HG03045 (cell line): Measurements from ENCODE around the gene CD109.
"Not testable (repeated sequence)": the region's sequence is repeated elsewhere in the genome, so short reads cannot be mapped to it uniquely, and the experiment has no call there.

ENCODE experiments used
- ATAC-seq: cut with Tn5 transposase; IDR thresholded peaks from one replicate; pipeline ENCODE4 v1.9.1; 2021; ENCODE audit warnings: mild to moderate bottlenecking, moderate library complexity; ENCODE audit not compliant: unreplicated experiment

Gene CD109

DNA sequence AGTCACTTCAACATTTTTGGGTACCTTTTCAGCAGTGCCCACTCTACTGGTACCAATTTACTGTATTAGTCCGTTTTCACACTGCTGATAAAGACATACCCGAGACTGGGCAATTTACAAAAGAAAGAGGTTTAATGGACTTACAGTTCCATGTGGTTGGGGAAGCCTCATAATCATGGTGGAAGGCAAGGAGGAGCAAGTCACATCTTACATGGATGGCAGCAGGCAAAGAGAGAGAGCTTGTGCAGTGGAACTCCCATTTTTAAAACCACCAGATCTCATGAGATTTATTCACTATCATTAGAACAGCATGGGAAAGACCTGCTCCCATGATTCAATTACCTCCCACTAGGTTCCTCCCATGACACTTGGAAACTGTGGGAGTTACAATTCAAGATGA, 12.4 kb upstream of the CD109 start:
- ATAC-seq = not testable (repeated sequence)

DNA sequence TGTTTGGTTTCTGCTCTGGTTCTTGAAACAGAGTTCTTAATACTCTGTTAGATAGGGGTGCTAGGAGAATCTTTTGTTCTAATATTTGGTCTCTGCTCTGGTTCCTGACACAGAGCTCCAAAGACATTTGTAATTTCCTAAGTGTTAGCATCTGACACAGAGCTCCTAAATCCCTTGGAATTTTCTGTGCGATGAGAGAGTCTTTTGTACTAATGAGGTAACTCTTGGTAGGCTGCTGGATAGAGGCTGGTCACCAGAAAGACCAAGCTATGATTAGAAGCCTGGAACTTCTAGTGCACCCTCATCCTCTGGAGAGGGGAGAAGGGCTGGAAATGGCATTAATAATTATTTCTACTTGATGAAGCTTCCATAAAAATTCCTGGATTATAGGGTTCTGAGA, 7.7 kb upstream of the CD109 start:
- no peak for ATAC-seq

DNA sequence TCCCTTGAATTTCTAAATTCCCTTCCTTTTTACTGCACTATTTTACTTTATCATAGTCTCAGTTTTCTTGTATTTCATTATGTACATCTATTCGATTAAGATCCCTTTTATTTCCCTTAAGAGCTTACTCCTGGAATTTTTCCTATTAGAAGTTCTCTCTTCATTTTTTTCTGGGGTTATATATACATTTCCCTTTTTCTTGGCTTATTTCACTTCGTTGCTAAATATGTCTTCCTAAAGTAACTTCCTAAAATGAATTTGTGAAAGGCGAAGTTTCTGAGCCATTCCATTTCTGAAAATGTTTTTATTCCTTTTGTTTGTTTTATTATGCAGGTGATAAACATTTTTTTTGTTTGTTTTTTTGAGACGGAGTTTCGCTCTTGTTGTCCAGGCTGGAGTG, 5.9 kb upstream of the CD109 start:
- no peak for ATAC-seq

DNA sequence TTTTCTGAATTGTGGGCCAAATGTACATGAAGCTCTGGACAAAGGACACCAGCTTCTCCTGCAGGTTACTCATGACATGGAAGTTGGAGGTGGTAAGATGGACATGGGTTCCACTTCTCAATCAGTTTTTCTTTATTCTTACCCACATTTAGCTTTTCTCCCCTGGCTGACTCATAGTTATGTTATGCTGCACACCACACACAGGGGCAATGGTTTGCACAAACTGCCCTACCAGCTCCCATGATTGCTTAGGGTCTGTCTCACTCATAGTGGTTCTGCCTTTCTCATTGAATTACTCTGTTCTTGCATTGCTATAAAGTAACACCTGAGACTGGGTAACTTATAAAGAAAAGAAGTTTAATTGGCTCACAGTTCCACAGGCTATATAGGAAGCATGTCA, 4.5 kb upstream of the CD109 start:
- no peak for ATAC-seq

DNA sequence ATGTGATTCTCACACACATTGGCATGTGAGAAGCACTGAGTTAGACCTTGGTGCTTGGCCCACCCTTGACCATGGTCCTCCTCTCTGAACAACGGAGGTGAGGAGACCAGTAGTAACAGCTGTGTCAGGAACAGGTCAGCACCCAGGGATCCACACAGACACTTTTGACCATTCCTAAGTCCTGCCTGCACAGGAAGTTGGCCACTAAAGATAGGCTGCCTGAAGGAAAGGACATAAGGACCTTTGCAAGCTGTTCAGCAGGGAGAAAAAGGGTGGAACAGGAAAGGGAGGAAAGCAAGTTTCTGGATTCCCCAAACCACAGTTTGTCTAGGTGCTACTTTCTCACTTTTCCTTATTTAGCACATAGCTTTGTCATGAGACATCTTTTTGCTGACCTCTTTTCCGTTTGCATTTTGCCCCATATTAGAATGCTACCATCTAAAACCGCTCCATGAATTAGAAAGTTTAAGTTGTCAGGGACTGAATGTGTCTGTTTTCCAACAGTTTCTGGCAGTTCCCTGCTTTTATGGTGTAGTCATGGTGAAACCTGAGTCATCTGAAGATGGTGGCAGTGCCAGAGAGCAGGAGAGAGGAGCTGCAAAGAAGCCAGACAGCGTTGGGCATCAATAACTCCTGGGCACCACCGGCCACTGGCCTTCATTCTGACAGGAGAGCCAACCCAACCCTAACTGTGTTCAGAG, 1.1 kb upstream of the CD109 start:
- ATAC-seq = no peak

DNA sequence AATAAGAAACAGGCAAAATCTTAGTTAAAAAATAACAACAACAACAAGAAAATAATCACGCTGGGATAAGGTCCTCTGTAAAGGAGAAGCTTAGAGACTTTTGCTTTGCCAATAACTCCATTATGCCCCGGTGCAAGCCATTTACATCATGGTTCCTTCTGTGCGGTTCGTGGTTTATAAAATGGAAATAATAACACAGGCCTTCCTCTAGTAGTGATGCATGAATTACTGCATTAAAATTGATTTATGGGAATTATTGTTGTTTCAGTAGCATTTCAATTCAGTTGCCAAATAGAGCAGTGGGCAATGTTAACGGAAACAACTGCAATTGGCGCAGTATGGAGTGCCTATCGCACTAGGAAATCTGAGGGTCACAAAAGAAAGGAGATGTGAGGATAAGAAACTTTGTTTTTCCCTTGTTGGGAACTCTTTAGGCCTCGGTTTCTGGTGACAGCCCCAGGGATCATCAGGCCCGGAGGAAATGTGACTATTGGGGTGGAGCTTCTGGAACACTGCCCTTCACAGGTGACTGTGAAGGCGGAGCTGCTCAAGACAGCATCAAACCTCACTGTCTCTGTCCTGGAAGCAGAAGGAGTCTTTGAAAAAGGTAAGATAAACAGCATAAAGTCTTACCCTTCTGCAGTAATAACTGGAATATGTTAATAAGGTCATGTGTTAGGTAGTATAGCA, 1.1 kb downstream of the CD109 start:
- ATAC-seq = no peak

DNA sequence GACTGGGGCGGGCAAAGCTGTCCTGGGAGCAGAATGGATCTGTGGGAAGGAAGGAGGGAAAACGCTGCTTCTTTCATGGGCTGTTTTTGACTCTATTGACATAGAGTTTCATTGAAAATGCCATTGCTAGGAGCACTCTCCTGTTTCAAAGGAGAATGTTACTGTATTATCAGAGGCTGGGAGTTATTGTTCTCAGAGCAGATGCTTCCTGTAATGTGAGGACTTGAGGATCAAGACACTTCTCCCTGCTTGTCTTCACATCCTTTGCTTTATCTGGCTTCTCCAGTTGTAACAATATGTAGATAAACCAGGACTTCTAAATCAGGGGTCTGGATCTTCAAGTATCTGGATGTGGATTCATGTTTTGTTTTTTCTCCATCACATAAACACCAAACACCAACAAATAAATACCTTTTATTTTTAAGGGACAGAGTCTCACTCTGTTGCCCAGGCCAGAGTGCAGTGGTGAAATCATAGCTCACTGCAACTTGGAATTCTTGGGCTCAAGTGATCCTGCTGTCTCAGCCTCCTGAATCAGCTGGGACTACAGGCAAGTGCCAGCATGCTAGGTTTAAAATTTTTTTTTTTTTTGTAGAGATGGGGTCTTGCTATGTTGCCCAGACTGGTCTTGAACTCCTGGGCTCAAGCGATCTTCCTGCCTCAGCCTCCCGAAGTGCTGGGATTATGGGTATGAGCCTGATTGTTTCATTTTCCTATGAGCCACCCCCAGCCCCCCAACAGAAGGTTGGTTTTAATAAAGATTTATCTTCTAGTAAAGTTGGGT, 3.9 kb downstream of the CD109 start:
- no peak for ATAC-seq

DNA sequence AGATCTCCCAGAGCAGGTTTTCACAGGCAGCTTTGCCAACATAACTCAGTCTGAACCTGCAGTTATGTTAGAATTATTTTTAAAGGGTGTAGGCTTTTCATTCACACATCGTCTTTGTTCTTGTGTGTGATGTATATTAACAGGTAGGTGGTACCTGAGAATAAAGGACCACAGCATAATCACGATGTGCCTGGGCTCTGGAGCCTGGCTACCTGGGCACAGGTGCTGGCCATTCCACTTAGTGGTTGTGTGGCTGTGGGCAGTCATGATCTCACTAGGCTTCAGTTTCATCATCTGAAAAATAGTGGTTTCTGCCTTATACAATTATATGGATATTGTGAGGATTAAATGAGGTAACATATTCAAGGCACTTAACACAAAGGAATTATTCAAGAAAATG, 6.4 kb downstream of the CD109 start:
- no peak for ATAC-seq

DNA sequence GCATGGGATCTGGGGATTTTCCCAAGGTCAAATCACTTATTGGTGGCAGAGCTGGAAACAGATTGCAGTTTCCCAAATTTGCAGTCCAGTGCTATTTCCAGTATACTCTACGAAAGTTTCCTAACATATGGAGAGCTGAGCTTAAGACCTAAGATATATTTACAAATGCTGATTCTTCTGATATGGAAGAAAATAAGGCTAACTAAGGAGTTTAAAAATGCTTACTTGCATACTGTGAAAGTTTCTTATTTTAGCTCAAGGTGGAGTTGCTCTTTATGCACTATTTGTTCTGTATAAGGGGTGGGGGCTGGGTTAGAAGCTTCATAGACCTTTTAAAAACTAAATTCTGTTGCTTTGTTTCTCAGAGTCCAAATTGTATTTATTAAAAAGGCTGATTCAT, 7.5 kb downstream of the CD109 start:
- no peak for ATAC-seq

DNA sequence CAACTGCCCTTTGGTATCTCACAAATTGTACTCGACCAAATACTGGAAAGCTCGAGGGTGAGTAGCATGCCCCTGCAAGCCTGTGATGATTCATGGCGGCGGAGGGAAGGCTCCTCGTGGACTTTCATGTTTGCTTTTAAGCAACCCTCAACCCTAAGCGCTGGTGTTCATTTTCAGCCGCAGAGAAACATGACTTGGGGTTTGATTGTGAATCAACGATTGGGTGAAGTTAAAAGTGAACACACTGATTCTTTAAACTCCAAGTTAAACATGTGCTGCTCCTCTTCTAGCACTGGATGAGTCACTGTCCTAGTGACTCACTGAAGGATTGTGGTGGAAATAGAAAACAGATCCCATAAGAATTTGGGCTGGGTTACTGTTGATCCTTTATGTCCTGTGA, 8.3 kb downstream of the CD109 start:
- no peak for ATAC-seq

DNA sequence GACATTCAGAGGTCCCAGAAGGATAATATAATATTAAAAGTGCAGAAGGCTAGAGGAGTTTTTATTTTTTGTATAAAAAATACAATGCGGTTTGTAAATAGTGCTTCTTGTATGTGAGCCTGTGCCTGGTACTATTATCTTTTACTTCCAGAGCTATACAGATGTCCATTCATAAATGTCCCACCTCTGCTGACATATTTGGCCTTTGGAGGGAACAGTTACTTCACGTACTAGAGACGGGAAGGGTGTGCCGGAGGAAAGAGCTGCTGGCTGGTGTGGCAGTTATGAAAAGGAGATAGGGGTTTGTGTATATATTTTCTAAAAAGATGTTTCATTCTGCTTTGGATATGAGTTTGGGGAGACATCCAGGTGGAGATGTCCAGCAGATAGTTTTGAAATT, 8.8 kb downstream of the CD109 start:
- no peak for ATAC-seq

DNA sequence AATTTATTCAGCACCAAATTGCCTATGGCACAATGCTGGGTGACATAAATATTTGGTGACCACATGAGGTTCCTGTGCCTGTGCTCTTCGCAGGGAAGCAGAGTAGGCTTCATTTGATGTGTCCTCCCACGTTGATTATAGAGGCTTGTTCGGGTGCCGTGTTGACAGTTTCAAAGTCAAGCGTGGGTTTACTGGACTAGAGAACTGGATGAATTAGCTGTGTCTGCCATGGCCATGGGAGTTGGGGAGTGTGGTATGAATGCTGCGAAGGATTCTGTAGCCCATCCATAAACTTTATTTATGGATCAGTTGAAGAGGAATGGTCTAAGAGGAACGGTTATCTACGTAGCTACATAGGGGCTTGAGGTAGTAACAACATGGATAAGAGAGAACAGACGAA, 11.0 kb downstream of the CD109 start:
- no peak for ATAC-seq

DNA sequence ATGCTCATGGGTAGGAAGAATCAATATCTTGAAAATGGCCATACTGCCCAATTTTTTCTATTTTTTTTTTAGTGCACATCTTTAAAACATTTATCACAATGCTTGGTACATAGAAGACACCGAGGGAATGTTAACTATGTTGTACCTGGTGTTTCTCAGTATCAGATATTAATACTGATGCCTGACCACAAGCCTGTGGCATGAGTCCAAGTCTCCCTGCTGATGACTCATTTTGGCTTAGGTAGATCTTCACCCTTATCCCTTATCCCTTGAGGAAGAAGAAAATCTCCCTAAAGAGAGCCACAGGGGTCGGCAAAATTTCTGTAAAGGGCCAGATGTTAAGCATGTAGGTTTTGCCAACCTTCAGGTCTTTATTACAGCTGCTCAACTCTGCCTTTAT, 14.5 kb downstream of the CD109 start:
- ATAC-seq = no peak

DNA sequence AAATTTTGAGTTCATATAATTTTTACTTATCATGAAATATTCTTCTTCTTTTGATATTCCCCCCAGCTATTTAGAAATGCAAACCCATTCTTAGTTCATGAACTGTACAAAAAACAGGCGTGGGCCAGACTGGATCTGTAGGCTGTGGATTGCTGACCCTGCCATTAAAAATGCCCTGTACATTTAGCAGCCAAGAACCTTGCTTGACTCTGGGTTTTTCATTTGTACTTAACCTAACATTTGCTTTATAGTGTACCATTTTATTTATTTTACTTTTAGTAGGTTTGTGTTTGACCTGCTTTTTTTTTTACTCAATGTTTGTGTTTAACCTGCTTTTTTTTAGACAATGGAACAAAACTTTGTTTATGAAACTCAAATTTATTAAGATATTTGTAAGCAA, 14.9 kb downstream of the CD109 start:
- no peak for ATAC-seq

DNA sequence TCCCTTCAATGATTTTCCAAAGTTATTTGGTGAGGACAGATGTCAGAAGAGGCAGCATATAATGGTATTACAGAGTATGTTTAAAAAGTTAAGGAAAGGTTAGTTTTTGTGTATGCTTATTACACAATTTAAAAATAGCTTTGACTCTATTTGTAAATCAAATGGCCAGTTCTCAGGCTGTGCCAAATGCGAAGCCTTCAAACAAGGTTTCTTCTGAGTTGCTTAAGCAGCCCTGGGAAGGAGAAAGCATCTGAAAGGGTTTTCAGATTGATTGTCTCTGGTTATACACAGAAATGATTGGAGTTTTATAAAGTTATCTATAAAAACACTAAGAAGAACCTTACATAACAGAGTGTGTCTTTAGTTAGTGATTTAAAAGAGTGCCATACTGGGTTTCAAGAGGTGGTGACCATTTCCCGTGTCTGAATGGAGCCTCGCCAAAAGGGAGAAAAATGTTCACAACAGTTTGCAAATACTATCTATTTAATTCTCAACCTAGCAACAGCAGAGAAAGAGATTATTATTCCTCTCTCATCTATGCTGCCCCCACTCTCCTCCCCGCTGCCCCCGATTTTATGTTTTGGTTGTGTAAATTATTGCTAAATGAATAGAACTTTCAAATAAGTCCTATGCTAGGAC, 16.7 kb downstream of the CD109 start:
- ATAC-seq = no peak

DNA sequence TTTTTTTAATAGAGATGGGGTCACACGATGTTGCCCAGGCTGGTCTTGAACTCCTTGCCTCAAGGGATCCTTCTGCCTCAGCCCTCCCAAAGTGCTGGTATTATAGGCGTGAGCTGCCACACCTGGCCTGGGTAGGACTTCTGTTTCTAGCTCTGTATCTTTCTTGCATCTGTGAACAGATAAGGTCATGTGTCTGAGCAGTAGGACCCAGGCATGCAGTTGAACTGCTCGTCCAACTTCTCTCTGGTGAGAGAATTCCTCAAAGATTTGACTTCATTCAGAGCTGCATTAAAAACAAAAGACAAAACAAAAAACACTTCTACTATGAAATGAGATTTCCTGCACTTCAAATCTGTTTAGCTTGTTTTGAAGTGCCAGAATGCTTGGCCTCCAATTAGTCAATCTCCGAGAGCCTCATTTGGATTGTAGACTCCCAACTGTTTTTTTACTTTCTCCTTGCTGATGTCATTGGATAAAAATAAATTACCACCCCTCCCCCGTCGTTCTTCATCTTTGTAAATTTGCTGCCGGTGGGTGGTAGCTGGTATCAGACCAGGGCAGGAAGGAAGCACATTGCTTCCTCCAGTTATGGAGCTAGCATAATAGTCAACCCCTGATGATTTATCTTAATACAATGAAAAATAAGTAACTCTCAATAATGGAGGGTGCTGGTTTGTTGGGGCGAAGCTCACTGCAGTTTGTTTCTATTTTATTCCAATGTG, 17.6 kb downstream of the CD109 start:
- ATAC-seq = no peak

DNA sequence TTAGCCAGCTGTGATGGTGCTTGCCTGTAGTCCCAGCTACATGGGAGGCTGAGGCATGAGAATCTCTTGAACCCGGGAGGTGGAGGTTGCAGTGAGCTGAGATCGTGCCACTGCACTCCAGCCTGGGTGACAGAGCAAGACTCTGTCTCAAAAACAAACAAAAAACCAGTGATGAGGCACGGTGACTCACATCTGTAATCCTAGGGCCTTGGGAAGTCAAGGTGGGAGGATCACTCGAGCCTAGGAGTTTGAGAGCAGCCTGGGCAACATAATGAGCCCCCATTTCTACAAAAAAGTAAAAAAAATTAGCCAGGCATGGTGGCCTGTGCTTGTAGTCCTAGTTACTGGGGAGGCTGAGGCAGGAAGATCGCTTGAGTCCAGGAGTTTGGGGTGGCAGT, 19.1 kb downstream of the CD109 start:
- not testable (repeated sequence) for ATAC-seq

DNA sequence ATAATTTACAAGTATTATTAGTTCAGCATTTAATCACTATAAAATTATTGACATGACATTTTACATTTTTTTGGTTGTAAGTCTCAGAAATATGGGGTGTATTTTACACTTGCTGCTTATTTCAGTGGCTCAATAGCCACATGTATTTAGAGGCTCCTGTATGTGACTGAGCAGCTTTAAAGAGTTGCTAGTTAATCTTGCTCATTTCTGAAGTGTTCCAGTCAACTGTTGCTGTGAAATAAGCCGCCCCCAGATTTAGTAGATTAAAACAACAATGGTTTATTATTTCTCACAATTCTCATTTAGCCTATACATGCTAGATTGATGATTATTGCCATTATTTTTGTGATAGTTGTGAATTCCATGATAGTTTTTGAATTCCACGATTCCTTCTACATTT, 23.0 kb downstream of the CD109 start:
- ATAC-seq = no peak

DNA sequence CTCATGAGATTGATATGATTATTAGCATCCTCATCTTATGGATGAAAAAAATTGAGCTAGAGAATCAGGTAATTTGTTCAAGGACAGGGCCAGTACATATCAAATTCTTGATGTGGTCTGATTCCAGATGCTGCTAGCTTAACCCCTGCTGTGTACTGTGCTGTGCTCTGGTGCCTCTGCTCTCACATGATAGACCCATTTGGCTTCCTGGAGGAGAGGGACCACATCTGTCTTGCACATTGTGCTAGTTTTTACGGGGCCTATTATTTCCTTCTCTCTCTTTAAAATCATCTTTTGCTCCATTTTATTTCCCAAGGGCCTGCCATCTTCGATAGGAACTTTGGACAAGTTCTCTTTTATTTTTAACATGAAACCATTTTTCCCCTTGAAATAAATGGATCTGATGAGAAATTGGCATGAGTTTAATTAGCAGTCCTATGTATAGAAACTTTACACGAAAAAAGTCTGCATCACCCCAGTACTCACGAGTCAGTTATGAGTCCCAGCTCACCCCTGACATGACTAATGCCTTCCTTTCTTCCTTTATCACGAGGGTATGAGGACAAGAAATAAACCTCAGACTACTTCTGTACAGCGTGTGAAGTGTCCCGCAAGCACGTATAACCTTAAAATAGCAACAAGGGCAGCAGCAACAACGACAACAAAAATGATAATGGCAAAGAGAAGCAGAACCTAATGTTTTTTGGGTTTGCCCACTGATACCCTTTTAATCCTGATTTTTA, 26.5 kb downstream of the CD109 start:
- peak; percentile 67 for ATAC-seq

DNA sequence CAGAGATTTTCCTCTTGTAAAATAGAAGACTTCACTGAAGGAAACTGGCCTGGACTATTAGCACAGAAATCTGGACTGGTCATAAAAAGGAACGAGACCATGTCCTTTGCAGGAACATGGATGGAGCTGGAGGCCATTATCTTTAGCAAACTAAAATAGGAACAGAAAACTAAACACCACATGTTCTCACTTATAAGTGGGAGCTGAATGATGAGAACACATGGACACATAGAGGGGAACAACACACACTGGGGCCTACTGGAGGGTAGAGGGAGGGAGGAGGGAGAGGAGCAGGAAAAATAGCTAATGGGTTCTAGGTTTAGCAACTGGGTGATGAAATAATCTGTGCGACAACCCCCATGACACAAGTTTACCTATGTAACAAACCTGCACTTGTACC, 27.5 kb downstream of the CD109 start:
- not testable (repeated sequence) for ATAC-seq
